Inferior parietal cortex (tissue), 1 donor: ENCODE data around the gene TENT4A.

Source experiments
- DNase-seq: peaks from one replicate; pipeline ENCODE4 v3.0.0-alpha.2; 2016; ENCODE audit errors: extremely low spot score

TENT4A gene

GRCh38 chr5:6750951-6751685 is 37.9 kb downstream of the TENT4A start:
- no peak for DNase-seq

DNA sequence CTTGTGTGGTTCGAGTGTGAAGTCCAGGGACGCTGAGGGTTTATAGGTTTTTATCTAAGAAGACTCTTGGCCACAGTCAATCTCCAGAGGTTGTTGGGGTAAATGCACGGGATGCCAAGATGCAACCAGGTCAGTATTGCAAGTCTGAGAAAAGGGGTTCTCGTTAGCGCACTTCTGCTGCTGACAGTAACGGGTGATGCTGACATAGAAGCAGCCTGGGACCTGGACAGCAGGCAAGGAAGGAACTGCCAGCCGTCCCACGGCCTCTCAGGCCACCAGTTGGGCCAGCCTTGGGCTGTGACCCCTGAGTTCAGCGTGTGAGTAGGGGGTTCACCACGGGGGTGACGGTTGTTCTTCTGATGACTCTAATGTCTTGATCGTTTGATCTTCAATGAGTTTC is 39.0 kb downstream of the TENT4A start:
- DNase-seq = no peak

GRCh38 chr5:6752782-6753181 is 39.5 kb downstream of the TENT4A start:
- DNase-seq = no peak

DNA sequence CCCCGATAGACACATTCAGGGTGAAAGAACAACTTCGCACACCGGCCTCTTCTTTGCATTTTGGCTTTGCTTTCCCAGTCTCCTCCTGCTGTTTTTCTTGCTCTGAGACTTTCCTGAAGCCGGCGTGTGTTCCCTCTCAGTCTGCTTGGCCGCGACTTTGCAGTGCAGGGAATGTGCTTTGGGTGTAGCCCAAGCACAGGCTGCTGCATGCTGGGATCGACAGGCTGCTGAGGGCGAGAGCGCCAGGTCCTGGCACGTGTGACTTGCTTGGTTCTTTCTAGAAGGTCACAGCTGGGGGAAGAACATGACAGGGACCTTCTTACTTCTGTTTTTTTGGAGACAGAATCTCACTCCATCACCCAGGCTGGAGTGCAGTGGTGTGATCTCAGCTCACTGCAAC is 40.6 kb downstream of the TENT4A start:
- DNase-seq = no peak

GRCh38 chr5:6754766-6755165 is 41.5 kb downstream of the TENT4A start:
- no peak for DNase-seq

- no peak for DNase-seq
These were observed 42.3 kb downstream of the TENT4A start for GRCh38 chr5:6755519-6755918.

DNA sequence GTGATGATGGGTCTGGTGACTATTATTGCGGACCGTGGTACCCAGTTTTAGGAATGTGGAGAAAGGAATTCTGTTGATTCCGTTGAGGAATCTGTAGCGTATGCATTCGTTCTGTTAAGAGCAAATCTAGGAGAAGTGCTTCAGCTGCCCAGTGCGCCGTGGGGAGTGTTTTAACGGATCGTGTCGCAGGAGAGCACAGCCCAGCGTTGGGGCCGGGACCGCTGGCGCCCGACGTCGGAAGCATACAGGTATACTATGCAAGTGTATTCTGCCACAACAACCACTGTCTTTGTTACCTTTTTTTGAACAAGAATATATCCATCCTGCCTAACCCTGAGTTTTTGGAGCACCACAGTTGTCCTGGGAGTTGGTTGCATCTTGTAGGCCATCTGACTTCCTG is 42.7 kb downstream of the TENT4A start:
- no peak for DNase-seq

- DNase-seq = no peak
These were observed 44.3 kb downstream of the TENT4A start for GRCh38 chr5:6757414-6757969.

DNA sequence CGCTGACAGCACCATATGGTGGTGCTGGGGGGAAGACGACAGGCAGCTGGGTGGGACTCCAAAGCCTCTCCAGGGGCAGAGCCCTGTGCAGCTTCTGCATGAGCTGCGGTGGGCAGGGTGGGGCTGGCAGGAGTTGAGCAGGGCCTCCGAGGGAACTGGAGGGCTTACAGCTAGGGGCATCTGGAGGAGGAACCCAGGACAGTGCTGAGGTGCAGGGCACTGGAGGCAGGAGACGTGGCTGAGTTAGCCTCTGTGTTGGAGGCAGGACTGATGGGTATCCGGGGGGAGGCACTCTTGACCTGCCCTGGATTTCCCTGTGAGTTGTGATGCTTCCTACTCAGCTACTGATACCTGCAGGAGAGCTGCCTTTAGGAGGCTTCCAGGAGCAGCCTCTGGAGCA is 45.0 kb downstream of the TENT4A start:
- no peak for DNase-seq

DNA sequence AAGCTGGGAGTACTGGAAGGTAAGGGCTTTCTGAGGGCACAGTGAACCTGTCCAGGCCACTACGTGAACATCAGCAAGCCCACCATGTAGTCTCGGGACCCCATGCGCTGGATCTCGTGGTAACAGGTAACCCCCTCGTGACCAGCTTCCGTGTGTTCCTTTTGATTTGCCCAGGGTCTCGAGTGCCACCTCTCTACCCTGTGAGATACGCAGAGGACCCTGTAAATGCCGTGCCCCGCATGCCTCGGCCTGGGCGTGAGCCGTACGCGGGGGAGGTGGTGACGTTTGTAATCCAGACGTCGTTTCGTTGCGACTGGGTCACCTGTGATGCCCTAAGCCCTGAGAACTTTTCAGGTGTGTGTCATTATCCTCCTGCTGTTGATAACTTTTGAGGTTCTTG is 45.5 kb downstream of the TENT4A start:
- no peak for DNase-seq

DNA sequence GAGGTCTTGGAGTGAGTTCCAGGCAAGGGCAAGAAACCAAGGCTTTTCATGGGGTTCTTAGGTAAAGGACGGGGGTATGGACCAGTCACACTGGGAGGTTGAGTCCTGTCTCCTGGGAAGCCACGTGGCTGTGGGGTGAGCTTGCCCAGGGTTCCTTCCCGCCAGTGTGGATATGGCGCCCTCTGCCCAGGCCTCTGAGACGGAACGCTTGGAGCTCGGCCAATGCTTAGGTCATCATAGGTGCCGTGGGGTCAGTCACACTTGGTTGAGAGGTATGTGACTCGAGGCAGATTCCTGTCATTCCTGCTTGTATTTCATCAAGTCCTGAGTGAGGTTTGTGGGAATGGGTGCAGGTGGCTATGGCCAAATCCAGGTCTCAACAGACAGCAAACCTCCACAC is 46.2 kb downstream of the TENT4A start:
- DNase-seq = no peak

DNA sequence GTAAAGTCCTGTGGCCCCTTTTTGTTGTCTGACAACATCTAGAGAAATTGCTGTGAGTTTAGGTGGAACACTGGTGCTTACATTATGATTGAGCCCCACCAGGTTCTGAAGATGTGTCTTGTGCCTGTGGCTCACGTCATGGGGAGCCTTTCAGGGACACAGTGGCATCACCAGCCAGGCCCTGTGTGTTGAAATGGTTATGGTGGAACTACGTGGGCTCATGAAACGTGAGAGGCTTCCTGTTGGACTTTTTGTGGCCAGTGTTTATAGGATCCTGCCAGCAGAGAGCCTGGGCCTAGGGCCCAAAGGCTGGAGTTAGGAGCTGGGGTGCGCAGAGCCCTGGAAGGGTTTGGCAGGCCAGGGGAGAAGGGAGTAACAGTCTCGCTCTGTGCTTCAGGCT is 46.8 kb downstream of the TENT4A start:
- DNase-seq = no peak

GRCh38 chr5:6760686-6761085 is 47.5 kb downstream of the TENT4A start:
- no peak for DNase-seq

GRCh38 chr5:6761333-6761732 is 48.1 kb downstream of the TENT4A start:
- DNase-seq = no peak

DNA sequence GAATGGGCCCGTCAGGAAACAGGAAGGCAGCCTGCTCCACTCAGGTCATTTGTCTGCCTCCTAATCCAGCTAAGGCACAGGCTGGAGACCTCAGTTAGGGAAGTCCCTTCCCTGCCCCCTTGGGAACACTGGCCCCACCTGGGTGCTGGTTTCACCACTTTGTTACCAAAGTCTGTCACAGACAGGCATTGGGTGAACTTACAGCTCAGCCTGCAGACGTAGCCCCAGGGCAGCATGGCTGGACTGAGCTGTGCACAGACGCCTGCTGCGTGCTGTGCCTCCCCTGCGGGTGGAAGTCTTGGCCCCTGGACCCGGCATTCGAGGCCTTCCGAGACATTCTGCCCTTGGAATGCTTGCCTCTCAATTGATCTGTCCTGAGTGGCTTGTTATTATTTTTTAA is 48.9 kb downstream of the TENT4A start:
- no peak for DNase-seq

DNA sequence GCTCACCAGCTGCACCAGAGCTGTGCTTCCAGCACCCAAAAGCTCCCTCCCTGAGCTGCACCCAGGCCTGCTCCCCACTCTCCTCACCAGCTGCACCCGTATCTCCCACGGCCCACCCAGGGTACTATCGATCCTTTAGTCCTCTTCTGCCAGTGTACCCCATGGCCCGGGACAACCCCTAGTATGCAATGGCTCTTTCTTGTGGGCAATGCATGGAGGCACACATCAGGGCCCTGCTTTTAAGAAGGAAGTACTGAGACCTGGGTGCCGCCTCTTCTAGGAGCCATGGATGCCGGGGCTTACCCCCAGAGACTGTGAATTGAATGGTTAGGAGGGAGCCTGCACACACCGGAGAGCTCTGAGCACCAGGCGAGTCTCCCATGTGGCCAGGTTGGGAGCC is 49.5 kb downstream of the TENT4A start:
- DNase-seq = no peak

GRCh38 chr5:6763191-6763590 is 50.0 kb downstream of the TENT4A start:
- DNase-seq = no peak

GRCh38 chr5:6765612-6766525 is 52.6 kb downstream of the TENT4A start:
- DNase-seq = peak; percentile 82

- no peak for DNase-seq
These were observed 53.4 kb downstream of the TENT4A start for GRCh38 chr5:6766604-6767093.

DNA sequence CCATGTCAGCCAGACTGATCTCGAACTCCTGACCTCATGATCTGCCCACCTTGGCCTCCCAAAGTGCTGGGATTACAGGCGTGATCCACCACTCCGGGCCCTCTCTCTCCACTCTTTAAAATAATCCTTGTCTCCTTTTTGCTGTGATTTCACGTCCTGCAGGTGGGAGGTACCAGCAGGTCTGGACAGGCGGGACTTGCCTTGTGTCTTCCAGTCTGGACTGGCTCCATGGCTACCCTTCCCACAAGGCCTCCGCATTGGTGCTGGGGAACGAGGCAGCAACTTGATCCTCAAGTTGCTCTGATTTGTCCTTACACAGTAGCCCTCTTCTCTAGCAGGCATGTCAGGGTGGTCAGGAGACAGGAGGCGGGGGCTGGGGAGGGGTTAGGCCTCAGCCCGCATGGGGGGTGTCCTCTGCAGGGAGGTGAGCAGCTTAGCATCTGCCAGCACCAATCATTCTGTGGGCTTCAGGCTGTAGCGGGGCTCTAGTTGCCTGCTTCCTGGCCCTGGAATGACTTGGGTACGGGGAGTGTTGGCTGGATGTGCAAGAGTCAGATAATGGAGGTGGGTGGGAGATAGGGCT is 54.3 kb downstream of the TENT4A start:
- no peak for DNase-seq

GRCh38 chr5:6768590-6769230 is 55.5 kb downstream of the TENT4A start:
- DNase-seq = no peak
